ENCODE data around the gene SLC8B1.

GRCh38 chr12:113278633-113279032 is 56.3 kb downstream of the SLC8B1 start:
- TF ChIP-seq, protein P1, sequence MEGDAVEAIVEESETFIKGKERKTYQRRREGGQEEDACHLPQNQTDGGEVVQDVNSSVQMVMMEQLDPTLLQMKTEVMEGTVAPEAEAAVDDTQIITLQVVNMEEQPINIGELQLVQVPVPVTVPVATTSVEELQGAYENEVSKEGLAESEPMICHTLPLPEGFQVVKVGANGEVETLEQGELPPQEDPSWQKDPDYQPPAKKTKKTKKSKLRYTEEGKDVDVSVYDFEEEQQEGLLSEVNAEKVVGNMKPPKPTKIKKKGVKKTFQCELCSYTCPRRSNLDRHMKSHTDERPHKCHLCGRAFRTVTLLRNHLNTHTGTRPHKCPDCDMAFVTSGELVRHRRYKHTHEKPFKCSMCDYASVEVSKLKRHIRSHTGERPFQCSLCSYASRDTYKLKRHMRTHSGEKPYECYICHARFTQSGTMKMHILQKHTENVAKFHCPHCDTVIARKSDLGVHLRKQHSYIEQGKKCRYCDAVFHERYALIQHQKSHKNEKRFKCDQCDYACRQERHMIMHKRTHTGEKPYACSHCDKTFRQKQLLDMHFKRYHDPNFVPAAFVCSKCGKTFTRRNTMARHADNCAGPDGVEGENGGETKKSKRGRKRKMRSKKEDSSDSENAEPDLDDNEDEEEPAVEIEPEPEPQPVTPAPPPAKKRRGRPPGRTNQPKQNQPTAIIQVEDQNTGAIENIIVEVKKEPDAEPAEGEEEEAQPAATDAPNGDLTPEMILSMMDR (IDR thresholded peaks at IDR 0.05) = no peak
- no peak for TF ChIP-seq POLR2A (IDR thresholded peaks at IDR 0.05)
